Measurements from ENCODE around the gene PRRT1.

The PRRT1 gene

GRCh38 chr6:32196682-32197616 is 45.2 kb upstream of the PRRT1 start:
- Histone ChIP-seq H3K79me1 (ENCODE audit: low read length) (peaks cover 20% of the 10 kb centered on the region), H3K27me3 (ENCODE audit: insufficient read depth, low read length) (no peaks in the 10 kb centered on the region), H3K79me2 (ENCODE audit: control insufficient read depth, insufficient read depth, low read length, poor library complexity) (peaks cover 4% of the 10 kb centered on the region), H2AFZ (ENCODE audit: insufficient read depth, low read length, poor library complexity) (peak overlapping the region; percentile 77), H3K9me3 (ENCODE audit: insufficient read depth, low read depth, low read length) (no peaks in the 10 kb centered on the region), H3K36me3 (ENCODE audit: control insufficient read depth in 1 of 2, insufficient read depth in 2 of 2, low read length in 2 of 2) (no peaks in the 10 kb centered on the region), H4K8ac (ENCODE audit: low read depth, low read length) (peak overlapping the region; percentile 77), H2BK5ac (ENCODE audit: low read depth, low read length, poor library complexity) (no peak overlapping the region), H2BK120ac (ENCODE audit: insufficient read depth, low read length, poor library complexity) (no peak overlapping the region), H2AK5ac (ENCODE audit: low read length) (peak overlapping the region; percentile 27), H3K9ac (ENCODE audit: low read length) (no peak overlapping the region), H4K91ac (ENCODE audit: low read depth, low read length) (peak overlapping the region; percentile 94), H3K14ac (ENCODE audit: low read length) (peak overlapping the region; percentile 62), H3K18ac (ENCODE audit: low read length) (no peak overlapping the region), H3K23ac (ENCODE audit: low read length) (no peak overlapping the region), H3K27ac (ENCODE audit: low read depth, low read length) (peak overlapping the region; percentile 97), H3K4me1 (ENCODE audit: control insufficient read depth in 1 of 2, insufficient read depth in 2 of 2, low read length in 2 of 2) (peaks cover 14 to 17% of the 10 kb centered on the region in 2 experiments), H3K4ac (ENCODE audit: low read depth, low read length) (peak overlapping the region; percentile 2), H4K12ac (ENCODE audit: low read depth, low read length) (peak overlapping the region; percentile 5), H2BK12ac (ENCODE audit: low read length) (peak overlapping the region; percentile 35), H3K4me2 (ENCODE audit: low read length) (peak overlapping the region; percentile 84), H3K4me3 (ENCODE audit: low read depth, low read length) (peak overlapping the region; percentile 78)
- peak in 1 of 2 donors; percentile 21 for DNase-seq
- WGBS (ENCODE audit: extremely low coverage, insufficient coverage, insufficient read length), result 100% methylated on average over 2 of the region's 28 CpGs

DNA sequence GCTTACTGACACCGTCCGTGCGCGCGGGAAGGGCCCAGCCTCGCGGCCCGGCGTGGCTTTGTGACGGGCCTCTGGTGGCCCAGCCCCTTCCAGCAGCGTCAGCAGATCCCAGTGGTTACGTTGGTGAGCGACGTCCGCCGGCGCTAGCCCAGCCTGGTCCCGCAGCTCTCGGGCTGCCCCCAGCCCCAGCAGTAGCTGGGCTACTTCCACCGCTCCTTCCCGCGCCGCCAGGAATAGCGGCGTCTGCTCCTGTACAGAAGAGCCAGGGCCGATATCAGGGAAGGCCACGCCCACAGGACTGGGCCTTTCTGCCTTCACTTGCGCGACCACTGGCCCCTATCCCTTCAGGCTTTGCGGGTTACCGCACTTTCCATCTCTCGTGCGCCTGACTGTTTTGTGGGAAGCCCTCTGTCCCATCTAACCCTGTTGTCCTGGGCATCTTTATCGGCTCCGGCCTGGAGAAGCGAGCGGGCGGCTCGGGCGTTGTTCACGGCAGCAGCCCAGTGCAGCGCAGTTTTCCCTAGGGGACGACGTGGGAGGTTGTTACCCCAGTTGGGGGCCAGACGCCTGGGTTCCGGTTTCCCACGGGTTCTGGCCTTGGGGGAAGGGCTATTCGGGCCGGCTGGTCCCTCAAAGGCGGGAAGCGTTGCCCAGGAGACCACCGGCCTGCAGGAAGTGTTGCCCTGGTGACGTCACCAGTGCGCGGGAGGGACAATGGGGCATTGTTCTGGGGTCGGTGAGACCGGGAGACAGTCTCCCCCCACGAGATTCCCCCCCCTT is 44.4 kb upstream of the PRRT1 start:
- no peak for DNase-seq
- no peaks in the 10 kb centered on the region for H3K36me3 ChIP-seq (ENCODE audit: control insufficient read depth in 1 of 2, insufficient read depth in 2 of 2, low read length in 2 of 2)
- no peaks in the 10 kb centered on the region for H3K27me3 ChIP-seq (ENCODE audit: insufficient read depth, low read length)
- peak overlapping the region; percentile 47 for H2BK120ac ChIP-seq (ENCODE audit: insufficient read depth, low read length, poor library complexity)
- H3K4me3 ChIP-seq (ENCODE audit: low read depth, low read length), result peak overlapping the region; percentile 78
- peak overlapping the region; percentile 17 for H3K4ac ChIP-seq (ENCODE audit: low read depth, low read length)
- H3K79me2 ChIP-seq (ENCODE audit: control insufficient read depth, insufficient read depth, low read length, poor library complexity), result peaks cover 4% of the 10 kb centered on the region
- peak overlapping the region; percentile 94 for H4K91ac ChIP-seq (ENCODE audit: low read depth, low read length)
- peak overlapping the region; percentile 77 for H2AFZ ChIP-seq (ENCODE audit: insufficient read depth, low read length, poor library complexity)
- H3K23ac ChIP-seq (ENCODE audit: low read length), result no peak overlapping the region
- peak overlapping the region; percentile 77 for H4K8ac ChIP-seq (ENCODE audit: low read depth, low read length)
- H2BK12ac ChIP-seq (ENCODE audit: low read length), result no peak overlapping the region
- peak overlapping the region; percentile 60 for H3K18ac ChIP-seq (ENCODE audit: low read length)
- H3K9me3 ChIP-seq (ENCODE audit: insufficient read depth, low read depth, low read length), result no peaks in the 10 kb centered on the region
- WGBS (ENCODE audit: extremely low coverage, insufficient coverage, insufficient read length), result no CpG with 5 or more reads among the region's 58 CpGs
- H3K4me2 ChIP-seq (ENCODE audit: low read length), result peak overlapping the region; percentile 84
- peak overlapping the region; percentile 91 for H3K9ac ChIP-seq (ENCODE audit: low read length)
- H4K12ac ChIP-seq (ENCODE audit: low read depth, low read length), result peak overlapping the region; percentile 85
- H2AK5ac ChIP-seq (ENCODE audit: low read length), result peak overlapping the region; percentile 1
- peak overlapping the region; percentile 67 for H2BK5ac ChIP-seq (ENCODE audit: low read depth, low read length, poor library complexity)
- peaks cover 15 to 17% of the 10 kb centered on the region in 2 experiments for H3K4me1 ChIP-seq (ENCODE audit: control insufficient read depth in 1 of 2, insufficient read depth in 2 of 2, low read length in 2 of 2)
- peak overlapping the region; percentile 97 for H3K27ac ChIP-seq (ENCODE audit: low read depth, low read length)
- H3K79me1 ChIP-seq (ENCODE audit: low read length), result peaks cover 20% of the 10 kb centered on the region
- peak overlapping the region; percentile 62 for H3K14ac ChIP-seq (ENCODE audit: low read length)

- peak overlapping the region; percentile 84 for H3K4me2 ChIP-seq (ENCODE audit: low read length)
- no peak overlapping the region for H2BK120ac ChIP-seq (ENCODE audit: insufficient read depth, low read length, poor library complexity)
- H4K12ac ChIP-seq (ENCODE audit: low read depth, low read length), result no peak overlapping the region
- H3K27me3 ChIP-seq (ENCODE audit: insufficient read depth, low read length), result no peaks in the 10 kb centered on the region
- WGBS (ENCODE audit: extremely low coverage, insufficient coverage, insufficient read length), result no CpG with 5 or more reads among the region's 25 CpGs
- no peak overlapping the region for H2BK12ac ChIP-seq (ENCODE audit: low read length)
- H3K4me1 ChIP-seq (ENCODE audit: control insufficient read depth in 1 of 2, insufficient read depth in 2 of 2, low read length in 2 of 2), result peaks cover 17 to 21% of the 10 kb centered on the region in 2 experiments
- no peak overlapping the region for H2AFZ ChIP-seq (ENCODE audit: insufficient read depth, low read length, poor library complexity)
- no peak overlapping the region for H4K8ac ChIP-seq (ENCODE audit: low read depth, low read length)
- H3K4me3 ChIP-seq (ENCODE audit: low read depth, low read length), result no peak overlapping the region
- peaks cover 4% of the 10 kb centered on the region for H3K79me2 ChIP-seq (ENCODE audit: control insufficient read depth, insufficient read depth, low read length, poor library complexity)
- H3K9me3 ChIP-seq (ENCODE audit: insufficient read depth, low read depth, low read length), result no peaks in the 10 kb centered on the region
- H4K91ac ChIP-seq (ENCODE audit: low read depth, low read length), result no peak overlapping the region
- H3K23ac ChIP-seq (ENCODE audit: low read length), result no peak overlapping the region
- H3K36me3 ChIP-seq (ENCODE audit: control insufficient read depth in 1 of 2, insufficient read depth in 2 of 2, low read length in 2 of 2), result no peaks in the 10 kb centered on the region
- H3K4ac ChIP-seq (ENCODE audit: low read depth, low read length), result no peak overlapping the region
- H2AK5ac ChIP-seq (ENCODE audit: low read length), result no peak overlapping the region
- H3K9ac ChIP-seq (ENCODE audit: low read length), result no peak overlapping the region
- H3K18ac ChIP-seq (ENCODE audit: low read length), result no peak overlapping the region
- DNase-seq, result peak; percentile 100
- no peak overlapping the region for H3K14ac ChIP-seq (ENCODE audit: low read length)
- H3K27ac ChIP-seq (ENCODE audit: low read depth, low read length), result peak overlapping the region; percentile 97
- H2BK5ac ChIP-seq (ENCODE audit: low read depth, low read length, poor library complexity), result no peak overlapping the region
- peaks cover 20% of the 10 kb centered on the region for H3K79me1 ChIP-seq (ENCODE audit: low read length)
These were observed 43.8 kb upstream of the PRRT1 start for GRCh38 chr6:32195652-32195901.

DNA sequence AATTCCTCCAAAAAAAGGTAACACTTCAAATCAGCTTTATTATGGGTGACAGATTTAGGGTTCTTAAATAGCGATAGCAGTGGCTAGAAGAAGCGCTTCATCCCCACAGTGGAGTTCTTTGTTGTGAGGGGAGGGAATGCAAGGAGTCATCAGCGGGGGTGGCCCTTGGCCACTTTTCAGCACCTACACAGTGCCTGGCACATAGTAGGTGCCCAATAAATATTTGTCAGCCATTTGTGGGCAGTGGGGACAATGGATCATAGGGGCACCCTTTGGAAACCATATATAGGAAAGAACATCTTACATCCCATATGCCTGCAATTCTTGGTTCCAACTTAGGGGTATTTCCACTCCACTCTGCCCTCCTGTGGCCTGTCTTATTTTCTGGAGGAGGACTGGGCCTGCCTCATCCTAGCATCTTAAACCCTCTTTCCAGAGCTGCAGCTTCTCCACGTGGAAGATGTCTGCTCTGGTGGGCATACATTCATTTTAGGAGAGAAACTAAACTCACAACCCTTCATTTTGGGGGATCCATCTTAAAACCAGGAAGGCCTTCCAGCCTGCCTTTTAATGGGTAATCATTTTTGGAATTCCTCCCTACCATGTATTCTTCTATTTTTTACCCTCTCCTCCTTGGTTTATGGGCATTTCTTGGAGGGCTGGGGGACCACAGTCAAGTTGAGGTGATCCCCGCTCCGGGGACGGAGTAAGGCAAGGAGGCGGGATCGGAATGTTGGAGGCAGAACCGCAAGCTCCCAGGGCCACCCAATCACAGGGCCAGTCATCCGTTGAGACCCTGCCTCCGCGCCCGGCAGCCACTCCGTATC is 43.3 kb upstream of the PRRT1 start:
- H2AFZ ChIP-seq (ENCODE audit: insufficient read depth, low read length, poor library complexity), result peak overlapping the region; percentile 15
- peak overlapping the region; percentile 41 for H4K91ac ChIP-seq (ENCODE audit: low read depth, low read length)
- peak overlapping the region; percentile 24 for H3K14ac ChIP-seq (ENCODE audit: low read length)
- peak overlapping the region; percentile 75 for H3K27ac ChIP-seq (ENCODE audit: low read depth, low read length)
- H2BK5ac ChIP-seq (ENCODE audit: low read depth, low read length, poor library complexity), result peak overlapping the region; percentile 52
- H3K9ac ChIP-seq (ENCODE audit: low read length), result peak overlapping the region; percentile 68
- H3K79me1 ChIP-seq (ENCODE audit: low read length), result peaks cover 24% of the 10 kb centered on the region
- no peaks in the 10 kb centered on the region for H3K9me3 ChIP-seq (ENCODE audit: insufficient read depth, low read depth, low read length)
- H3K4me1 ChIP-seq (ENCODE audit: control insufficient read depth in 1 of 2, insufficient read depth in 2 of 2, low read length in 2 of 2), result peaks cover 17 to 21% of the 10 kb centered on the region in 2 experiments
- H2BK12ac ChIP-seq (ENCODE audit: low read length), result peak overlapping the region; percentile 35
- no peaks in the 10 kb centered on the region for H3K27me3 ChIP-seq (ENCODE audit: insufficient read depth, low read length)
- peak overlapping the region; percentile 19 for H3K18ac ChIP-seq (ENCODE audit: low read length)
- no peak overlapping the region for H2AK5ac ChIP-seq (ENCODE audit: low read length)
- WGBS (ENCODE audit: extremely low coverage, insufficient coverage, insufficient read length), result no CpG with 5 or more reads among the region's 15 CpGs
- peak; percentile 55 to 82 for DNase-seq
- no peak overlapping the region for H3K4me3 ChIP-seq (ENCODE audit: low read depth, low read length)
- no peak overlapping the region for H3K23ac ChIP-seq (ENCODE audit: low read length)
- peaks cover 6% of the 10 kb centered on the region for H3K79me2 ChIP-seq (ENCODE audit: control insufficient read depth, insufficient read depth, low read length, poor library complexity)
- peak overlapping the region; percentile 55 for H4K8ac ChIP-seq (ENCODE audit: low read depth, low read length)
- H3K4me2 ChIP-seq (ENCODE audit: low read length), result peak overlapping the region; percentile 68
- peak overlapping the region; percentile 34 for H4K12ac ChIP-seq (ENCODE audit: low read depth, low read length)
- no peak overlapping the region for H2BK120ac ChIP-seq (ENCODE audit: insufficient read depth, low read length, poor library complexity)
- no peaks in the 10 kb centered on the region for H3K36me3 ChIP-seq (ENCODE audit: control insufficient read depth in 1 of 2, insufficient read depth in 2 of 2, low read length in 2 of 2)
- peak overlapping the region; percentile 19 for H3K4ac ChIP-seq (ENCODE audit: low read depth, low read length)

Measured in trophoblast cell (in vitro differentiated cells and primary cell).